Fibroblast of lung (primary cell): ENCODE results near the gene CTDSPL. TPM values are rescaled to one million over a fixed set of nuclear protein-coding genes. Genes with fewer than 3 reads are reported as not detected.

Experiments used
- DNase-seq, 2 donors: peaks; one replicate each; pipeline versions ENCODE4 v3.0.0 to v3.0.0-alpha.2; 2010; ENCODE audit warnings: low read depth in 2 of 2
- H2AFZ ChIP-seq: 2 replicates; pipeline ENCODE4 v1.5.1; 2012; ENCODE audit warnings: low read length, control low read depth, inconsistent platforms
- H3K27ac ChIP-seq: 2 replicates; pipeline ENCODE4 v1.5.1; 2011; ENCODE audit warnings: low read length, control low read depth; ENCODE audit not compliant: insufficient read depth
- H3K27me3 ChIP-seq: 2 replicates; pipeline ENCODE4 v1.5.1; 2011; ENCODE audit warnings: mild to moderate bottlenecking, low read length; ENCODE audit not compliant: control insufficient read depth, insufficient read depth
- H3K36me3 ChIP-seq: 2 replicates; pipeline ENCODE4 v1.5.1; 2011; ENCODE audit warnings: low read length; ENCODE audit not compliant: control insufficient read depth, insufficient read depth
- H3K4me1 ChIP-seq: 2 replicates; pipeline ENCODE4 v1.5.1; 2011; ENCODE audit warnings: low read length; ENCODE audit not compliant: control insufficient read depth, insufficient read depth; ENCODE audit errors: extremely low read depth
- H3K4me2 ChIP-seq: 2 replicates; pipeline ENCODE4 v1.5.1; 2011; ENCODE audit warnings: low read length, control low read depth; ENCODE audit not compliant: insufficient read depth; ENCODE audit errors: extremely low read depth
- H3K4me3 ChIP-seq, 4 experiments: fragments of 200-600 bp in 1 of 4; sonication (generic) in 1 of 4; replicated peaks in 1 of 4; 2 replicates each; pipeline ENCODE4 v1.5.1; 2011 to 2016; ENCODE audit warnings: low read length in 4 of 4, low read depth in 3 of 4, mild to moderate bottlenecking in 3 of 4, control low read depth in 2 of 4, inconsistent platforms in 1 of 4, mixed read lengths in 1 of 4; ENCODE audit not compliant: insufficient read depth in 1 of 4; ENCODE audit errors: control extremely low read depth in 1 of 4
- H3K79me2 ChIP-seq: 2 replicates; pipeline ENCODE4 v1.5.1; 2012; ENCODE audit warnings: mild to moderate bottlenecking, low read length, inconsistent platforms; ENCODE audit not compliant: control insufficient read depth, insufficient read depth
- H3K9ac ChIP-seq: 2 replicates; pipeline ENCODE4 v1.5.1; 2011; ENCODE audit warnings: mild to moderate bottlenecking, low read length, control low read depth; ENCODE audit not compliant: insufficient read depth
- H3K9me3 ChIP-seq: 2 replicates; pipeline ENCODE4 v1.5.1; 2012; ENCODE audit warnings: low read depth, low read length; ENCODE audit not compliant: control insufficient read depth, insufficient read depth
- H4K20me1 ChIP-seq: 2 replicates; pipeline ENCODE4 v1.5.1; 2011; ENCODE audit warnings: low read length; ENCODE audit not compliant: control insufficient read depth, insufficient read depth; ENCODE audit errors: extremely low read depth
- EZH2 ChIP-seq: IDR thresholded peaks from 2 replicates; pipeline ENCODE4 v1.5.1; 2012; ENCODE audit warnings: low read length, control low read depth, mild to moderate bottlenecking; ENCODE audit errors: missing control alignments
- polyA plus RNA-seq, 2 donors: library from polyadenylated mRNA; depleted of rRNA in 1 of 2; stranded (reverse) in 1 of 2; unstranded in 1 of 2; fragments of >200 nt; gene quantifications; 2 replicates each; pipeline ENCODE4 v1.2.1, GENCODE V29; 2011 to 2012; ENCODE audit warnings: missing spikeins in 1 of 2
- total RNA-seq: library from RNA; depleted of rRNA; stranded (reverse); fragments of >200 nt; gene quantifications from 2 replicates; pipeline ENCODE4 v1.2.1, GENCODE V29; 2014
- TF ChIP-seq, protein P1 (sequence below), 2 donors: IDR thresholded peaks in 1 of 2; conservative IDR thresholded peaks in 1 of 2; 1 replicate in 1 of 2; 2 replicates in 1 of 2; pipeline ENCODE4 v1.5.1; 2011 to 2012; ENCODE audit warnings: low read length in 2 of 2, control low read depth in 1 of 2, inconsistent platforms in 1 of 2, low read depth in 1 of 2, mild to moderate bottlenecking in 1 of 2

The CTDSPL gene
- total and polyA plus RNA-seq, 2 donors (not counting 1 experiment from before 2014, with no cell fraction given), result 34.0 to 51.5 TPM

DNA sequence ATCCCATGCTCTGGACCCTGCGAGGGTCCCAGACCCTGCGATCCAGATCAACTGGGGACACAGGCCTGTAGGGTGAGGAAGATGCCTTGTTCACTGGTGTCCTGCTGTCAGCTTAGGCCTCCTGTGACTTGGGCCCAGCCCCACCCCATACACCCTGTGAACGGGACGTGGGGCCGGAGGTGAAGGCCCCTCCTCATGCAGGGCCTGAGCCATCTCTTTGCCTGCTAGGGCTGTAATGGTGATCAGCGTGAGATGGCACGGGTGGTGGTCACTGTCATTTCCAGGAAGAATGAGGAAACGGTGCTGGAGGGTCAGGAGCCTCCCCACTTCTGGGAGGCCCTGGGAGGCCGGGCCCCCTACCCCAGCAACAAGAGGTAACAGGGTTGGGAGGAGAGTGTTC, 141.3 kb downstream of the CTDSPL start:
- Histone ChIP-seq H3K9ac (no peak overlapping the region), H3K36me3 (peaks cover 8% of the 10 kb centered on the region), H3K4me3 (no peak overlapping the region), H3K4me1 (peaks cover 7% of the 10 kb centered on the region), H3K4me2 (no peak overlapping the region), H3K79me2 (no peaks in the 10 kb centered on the region), H3K27ac (no peak overlapping the region), H3K9me3 (no peaks in the 10 kb centered on the region), H3K27me3 (no peaks in the 10 kb centered on the region), H2AFZ (no peak overlapping the region), H4K20me1 (no peaks in the 10 kb centered on the region)
- TF ChIP-seq, protein P1, sequence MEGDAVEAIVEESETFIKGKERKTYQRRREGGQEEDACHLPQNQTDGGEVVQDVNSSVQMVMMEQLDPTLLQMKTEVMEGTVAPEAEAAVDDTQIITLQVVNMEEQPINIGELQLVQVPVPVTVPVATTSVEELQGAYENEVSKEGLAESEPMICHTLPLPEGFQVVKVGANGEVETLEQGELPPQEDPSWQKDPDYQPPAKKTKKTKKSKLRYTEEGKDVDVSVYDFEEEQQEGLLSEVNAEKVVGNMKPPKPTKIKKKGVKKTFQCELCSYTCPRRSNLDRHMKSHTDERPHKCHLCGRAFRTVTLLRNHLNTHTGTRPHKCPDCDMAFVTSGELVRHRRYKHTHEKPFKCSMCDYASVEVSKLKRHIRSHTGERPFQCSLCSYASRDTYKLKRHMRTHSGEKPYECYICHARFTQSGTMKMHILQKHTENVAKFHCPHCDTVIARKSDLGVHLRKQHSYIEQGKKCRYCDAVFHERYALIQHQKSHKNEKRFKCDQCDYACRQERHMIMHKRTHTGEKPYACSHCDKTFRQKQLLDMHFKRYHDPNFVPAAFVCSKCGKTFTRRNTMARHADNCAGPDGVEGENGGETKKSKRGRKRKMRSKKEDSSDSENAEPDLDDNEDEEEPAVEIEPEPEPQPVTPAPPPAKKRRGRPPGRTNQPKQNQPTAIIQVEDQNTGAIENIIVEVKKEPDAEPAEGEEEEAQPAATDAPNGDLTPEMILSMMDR (conservative IDR thresholded peaks at IDR 0.05 in 1 of 2, IDR thresholded peaks at IDR 0.05 in 1 of 2; ENCODE audit: low read depth in 1 of 2, low read length in 2 of 2), result no peak
- TF ChIP-seq EZH2, result no peak
- no peak for DNase-seq

DNA sequence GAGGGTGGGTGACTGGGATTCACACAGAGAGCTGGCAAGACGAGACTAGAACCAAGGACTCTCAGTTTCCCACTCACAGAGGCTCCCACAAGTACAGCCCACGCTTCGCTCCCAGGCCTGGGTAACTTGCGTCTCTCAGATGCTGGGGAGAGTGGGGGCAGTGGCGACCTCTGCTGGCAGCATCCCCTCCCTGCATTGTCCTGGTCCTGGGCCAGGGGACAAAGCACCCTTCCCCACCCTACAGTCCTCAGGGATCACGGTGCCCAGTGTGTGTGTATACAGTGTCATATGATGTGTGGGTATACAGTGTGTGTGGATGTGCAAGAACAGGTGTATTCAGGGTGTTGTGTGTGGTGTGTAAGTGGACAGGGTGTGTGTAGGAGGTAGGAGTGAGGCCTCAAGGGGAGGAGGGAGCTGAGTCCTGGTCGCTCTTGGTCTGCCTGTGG, 141.7 kb downstream of the CTDSPL start:
- Histone ChIP-seq H3K27ac (no peak overlapping the region), H3K4me1 (peaks cover 3% of the 10 kb centered on the region), H2AFZ (no peak overlapping the region), H3K4me3 (no peak overlapping the region), H3K27me3 (no peaks in the 10 kb centered on the region), H3K79me2 (no peaks in the 10 kb centered on the region), H3K9me3 (no peaks in the 10 kb centered on the region), H4K20me1 (no peaks in the 10 kb centered on the region), H3K9ac (no peak overlapping the region), H3K36me3 (peaks cover 8% of the 10 kb centered on the region), H3K4me2 (no peak overlapping the region)
- peak; percentile 23 to 28 for DNase-seq
- no peak for TF ChIP-seq EZH2
- TF ChIP-seq, protein P1 (conservative IDR thresholded peaks at IDR 0.05 in 1 of 2, IDR thresholded peaks at IDR 0.05 in 1 of 2; ENCODE audit: low read depth in 1 of 2, low read length in 2 of 2), result peak; percentile 80 to 84

DNA sequence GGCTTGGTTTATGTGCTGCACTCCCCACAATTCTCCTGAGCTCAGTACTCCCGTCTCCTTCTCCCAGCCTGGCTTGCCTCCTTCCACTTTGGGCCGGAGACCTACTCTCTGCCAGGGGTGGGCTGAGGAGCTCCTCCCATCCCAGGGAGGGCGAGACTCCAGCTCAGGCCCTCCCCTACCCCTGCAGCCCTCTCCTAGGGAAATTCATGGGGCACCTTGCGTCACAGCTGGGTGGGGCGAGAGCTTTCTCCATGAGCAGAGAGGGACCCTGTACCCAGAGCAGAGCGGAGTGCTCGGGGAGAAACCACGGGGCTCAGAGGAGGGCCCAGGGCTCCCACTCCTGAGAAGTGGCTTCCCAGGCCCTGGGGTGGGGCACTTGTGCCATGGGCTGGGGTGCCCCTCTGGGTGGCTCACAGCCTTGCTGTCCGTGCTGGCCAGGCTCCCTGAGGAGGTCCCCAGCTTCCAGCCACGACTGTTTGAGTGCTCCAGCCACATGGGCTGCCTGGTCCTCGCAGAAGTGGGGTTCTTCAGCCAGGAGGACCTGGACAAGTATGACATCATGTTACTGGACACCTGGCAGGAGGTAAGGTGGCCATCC, 142.2 kb downstream of the CTDSPL start:
- no peak overlapping the region for H3K27ac ChIP-seq
- TF ChIP-seq, protein P1 (conservative IDR thresholded peaks at IDR 0.05 in 1 of 2, IDR thresholded peaks at IDR 0.05 in 1 of 2; ENCODE audit: low read depth in 1 of 2, low read length in 2 of 2), result no peak
- TF ChIP-seq EZH2, result no peak
- H4K20me1 ChIP-seq, result no peaks in the 10 kb centered on the region
- DNase-seq, result no peak
- no peak overlapping the region for H3K9ac ChIP-seq
- no peak overlapping the region for H3K4me3 ChIP-seq
- H3K36me3 ChIP-seq, result peaks cover 8% of the 10 kb centered on the region
- no peak overlapping the region for H3K4me2 ChIP-seq
- H3K27me3 ChIP-seq, result no peaks in the 10 kb centered on the region
- H3K79me2 ChIP-seq, result no peaks in the 10 kb centered on the region
- H3K4me1 ChIP-seq, result no peaks in the 10 kb centered on the region
- no peaks in the 10 kb centered on the region for H3K9me3 ChIP-seq
- no peak overlapping the region for H2AFZ ChIP-seq
